Colonic mucosa (tissue), 4 donors: ENCODE data around the gene RBM11. TPM values are rescaled to one million over a fixed set of nuclear protein-coding genes. Genes with fewer than 3 reads are reported as not detected.

Experiments
- DNase-seq: peaks from one replicate; pipeline ENCODE4 v3.0.0-alpha.2; 2020
- H3K27ac ChIP-seq: fragments of 200-600 bp; one replicate; pipeline ENCODE4 v1.8.0; 2021
- H3K27me3 ChIP-seq: fragments of 200-600 bp; one replicate; pipeline ENCODE4 v1.8.0; 2021
- H3K36me3 ChIP-seq: fragments of 200-600 bp; one replicate; pipeline ENCODE4 v1.8.0; 2021
- H3K4me1 ChIP-seq: fragments of 200-600 bp; one replicate; pipeline ENCODE4 v1.8.0; 2021; ENCODE audit warnings: mild to moderate bottlenecking
- H3K4me3 ChIP-seq: fragments of 200-600 bp; one replicate; pipeline ENCODE4 v1.8.0; 2021
- H3K9ac ChIP-seq, 2 donors: one replicate each; pipeline ENCODE4 v1.7.0; 2013; ENCODE audit warnings: control low read depth in 2 of 2, low read depth in 2 of 2, low read length in 2 of 2
- H3K9me3 ChIP-seq: fragments of 200-600 bp; one replicate; pipeline ENCODE4 v1.8.0; 2021
- CTCF ChIP-seq: fragments of 200-600 bp; IDR thresholded peaks from one replicate; pipeline ENCODE4 v1.8.0; 2022; ENCODE audit warnings: antibody characterized with exemption, mild to moderate bottlenecking
- intact Hi-C: fragments of 100-400 bp; cut with DNase I; formaldehyde crosslinking; loops from one replicate; pipeline ENCODE4 v1.14.1; 2022
- total RNA-seq, 2 donors: library from RNA; stranded (reverse); fragmentation: NEBNext Ultra II Directional in 1 of 2; extraction: Animal tissue kit (Norgen Biotek cat#: 25700) in 1 of 2; gene quantifications; one replicate each; pipeline ENCODE4 v1.2.1, GENCODE V29; 2021
- donor health status: healthy.
- donor health status: DM: no; HTN: no; CAD: no.
- donor health status: DM: no; HTN: no; CAD: no.

The RBM11 gene
- total RNA-seq, 2 donors from 2014 or later, result 0.69 to 1.3 TPM

GRCh38 chr21:14260174-14260764 lies 44.3 kb downstream of the RBM11 start:
- Histone ChIP-seq H3K27me3 (no peaks in the 10 kb centered on the region), H3K4me1 (peaks cover 5% of the 10 kb centered on the region), H3K9ac (no peak overlapping the region), H3K9me3 (no peaks in the 10 kb centered on the region), H3K27ac (peak overlapping the region; percentile 63), H3K36me3 (no peaks in the 10 kb centered on the region), H3K4me3 (no peak overlapping the region)
- DNase-seq, result no peak
- no peak for TF ChIP-seq CTCF
- intact Hi-C loops, result no loop called here

- H3K4me1 ChIP-seq, result peaks cover 5% of the 10 kb centered on the region
- no peak overlapping the region for H3K27ac ChIP-seq
- H3K4me3 ChIP-seq, result no peak overlapping the region
- no peaks in the 10 kb centered on the region for H3K9me3 ChIP-seq
- intact Hi-C loops, result no loop called here
- H3K36me3 ChIP-seq, result no peaks in the 10 kb centered on the region
- TF ChIP-seq CTCF, result no peak
- DNase-seq, result no peak
- H3K27me3 ChIP-seq, result no peaks in the 10 kb centered on the region
- no peak overlapping the region for H3K9ac ChIP-seq
Measured at GRCh38 chr21:14262039-14262438, 46.1 kb downstream of the RBM11 start.

- no peak overlapping the region for H3K9ac ChIP-seq
- H3K4me3 ChIP-seq, result no peak overlapping the region
- DNase-seq, result no peak
- no peaks in the 10 kb centered on the region for H3K27me3 ChIP-seq
- no peaks in the 10 kb centered on the region for H3K36me3 ChIP-seq
- H3K9me3 ChIP-seq, result no peaks in the 10 kb centered on the region
- intact Hi-C loops, result no loop called here
- no peak overlapping the region for H3K27ac ChIP-seq
- peaks cover 5% of the 10 kb centered on the region for H3K4me1 ChIP-seq
- TF ChIP-seq CTCF, result no peak
Measured at GRCh38 chr21:14263879-14264278, 47.9 kb downstream of the RBM11 start.

GRCh38 chr21:14265023-14265422 lies 49.1 kb downstream of the RBM11 start:
- peaks cover 5% of the 10 kb centered on the region for H3K4me1 ChIP-seq
- intact Hi-C loops, result no loop called here
- DNase-seq, result no peak
- H3K36me3 ChIP-seq, result no peaks in the 10 kb centered on the region
- TF ChIP-seq CTCF, result no peak
- H3K9me3 ChIP-seq, result no peaks in the 10 kb centered on the region
- H3K27ac ChIP-seq, result no peak overlapping the region
- no peaks in the 10 kb centered on the region for H3K27me3 ChIP-seq
- H3K4me3 ChIP-seq, result no peak overlapping the region
- no peak overlapping the region for H3K9ac ChIP-seq

GRCh38 chr21:14267076-14267475 lies 51.1 kb downstream of the RBM11 start:
- peak overlapping the region; percentile 29 for H3K27ac ChIP-seq
- DNase-seq, result no peak

More at GRCh38 chr21:14267076-14267475, 51.1 kb downstream of the RBM11 start:
- no peak for TF ChIP-seq CTCF
- intact Hi-C loops, result no loop called here
- Histone ChIP-seq H3K4me1 (peaks cover 5% of the 10 kb centered on the region), H3K27me3 (no peaks in the 10 kb centered on the region), H3K36me3 (no peaks in the 10 kb centered on the region), H3K9me3 (no peaks in the 10 kb centered on the region), H3K4me3 (no peak overlapping the region), H3K9ac (peak overlapping the region in 1 of 2 donors; percentile 51)
